Type B pancreatic cell (in vitro differentiated cells): ENCODE measurements around the gene LRCH1. TPM values are rescaled to one million over a fixed set of nuclear protein-coding genes. Genes with fewer than 3 reads are reported as not detected.

Experiments
- DNase-seq: peaks from one replicate; pipeline ENCODE4 v3.0.0; 2021; ENCODE audit warnings: mixed read lengths; ENCODE audit not compliant: unreplicated experiment; ENCODE audit errors: extremely low spot score
- H3K27ac Mint-ChIP-seq: 2 replicates; pipeline ENCODE4 v1.8.0; 2021; ENCODE audit warnings: mild to moderate bottlenecking, mixed read lengths
- H3K27me3 Mint-ChIP-seq: 2 replicates; pipeline ENCODE4 v1.8.0; 2021; ENCODE audit warnings: mixed read lengths
- H3K36me3 Mint-ChIP-seq: 2 replicates; pipeline ENCODE4 v1.8.0; 2021; ENCODE audit warnings: mixed read lengths
- H3K4me1 Mint-ChIP-seq: one replicate; pipeline ENCODE4 v1.8.0; 2021; ENCODE audit warnings: mixed read lengths; ENCODE audit not compliant: unreplicated experiment
- H3K4me3 Mint-ChIP-seq: 2 replicates; pipeline ENCODE4 v1.8.0; 2021; ENCODE audit warnings: mild to moderate bottlenecking, mixed read lengths
- H3K9me3 Mint-ChIP-seq: 2 replicates; pipeline ENCODE4 v1.8.0; 2021; ENCODE audit warnings: mixed read lengths
- CTCF ChIP-seq: fragments of 200-600 bp; sonication (generic); conservative IDR thresholded peaks from 2 replicates; pipeline ENCODE4 v1.5.0; 2021; ENCODE audit warnings: antibody characterized with exemption, mild to moderate bottlenecking
- long read RNA-seq: library from polyadenylated mRNA; unstranded; transcript quantifications from one replicate; pipeline ENCODE4 v2.0.0, GENCODE V29; 2020
- total RNA-seq: library from RNA; stranded (reverse); gene quantifications from 2 replicates; pipeline ENCODE4 v1.2.1, GENCODE V29; 2021; ENCODE audit warnings: low replicate concordance

The LRCH1 gene
- total RNA-seq = 17.4 and 23.0 TPM in 2 replicates
- long read RNA-seq, full-length matches to known transcripts = 1 of 18 reads
- long read RNA-seq, partial matches to known transcripts = 12 of 18 reads
- long read RNA-seq, other reads (novel, unspliced or antisense) = 5 of 18 reads

GRCh38 chr13:46552889-46553520 is at the start of gene LRCH1:
Gene LRCH1, plus strand, starts transcription at chr13:46553170. Its CDS starts 227 bp downstream, at chr13:46553397.
- TF ChIP-seq CTCF = no peak
- DNase-seq = peak; percentile 89
- Mint-ChIP-seq H3K36me3 (no peaks in the 10 kb centered on the region), H3K27me3 (peaks cover 6% of the 10 kb centered on the region), H3K27ac (peak within 1 kb of the TSS; percentile 82), H3K4me1 (peaks cover 39% of the 10 kb centered on the region), H3K4me3 (peak within 1 kb of the TSS; percentile 97), H3K9me3 (no peaks in the 10 kb centered on the region)

GRCh38 chr13:46504036-46504435 is 48.9 kb upstream of the LRCH1 start:
- Mint-ChIP-seq H3K27ac (no peak overlapping the region), H3K36me3 (no peaks in the 10 kb centered on the region), H3K4me3 (no peak overlapping the region), H3K9me3 (no peaks in the 10 kb centered on the region), H3K4me1 (no peaks in the 10 kb centered on the region), H3K27me3 (no peaks in the 10 kb centered on the region)
- DNase-seq = no peak
- TF ChIP-seq CTCF = no peak

GRCh38 chr13:46507981-46508380 is 45.0 kb upstream of the LRCH1 start:
- Mint-ChIP-seq H3K4me1 (no peaks in the 10 kb centered on the region), H3K36me3 (no peaks in the 10 kb centered on the region), H3K27ac (no peak overlapping the region), H3K9me3 (no peaks in the 10 kb centered on the region), H3K27me3 (no peaks in the 10 kb centered on the region), H3K4me3 (no peak overlapping the region)
- no peak for DNase-seq
- no peak for TF ChIP-seq CTCF

- Mint-ChIP-seq H3K27me3 (no peaks in the 10 kb centered on the region), H3K4me3 (no peak overlapping the region), H3K9me3 (no peaks in the 10 kb centered on the region), H3K4me1 (no peaks in the 10 kb centered on the region), H3K27ac (no peak overlapping the region), H3K36me3 (no peaks in the 10 kb centered on the region)
- no peak for TF ChIP-seq CTCF
- no peak for DNase-seq
Measured at GRCh38 chr13:46509981-46510380, 43.0 kb upstream of the LRCH1 start.

DNA sequence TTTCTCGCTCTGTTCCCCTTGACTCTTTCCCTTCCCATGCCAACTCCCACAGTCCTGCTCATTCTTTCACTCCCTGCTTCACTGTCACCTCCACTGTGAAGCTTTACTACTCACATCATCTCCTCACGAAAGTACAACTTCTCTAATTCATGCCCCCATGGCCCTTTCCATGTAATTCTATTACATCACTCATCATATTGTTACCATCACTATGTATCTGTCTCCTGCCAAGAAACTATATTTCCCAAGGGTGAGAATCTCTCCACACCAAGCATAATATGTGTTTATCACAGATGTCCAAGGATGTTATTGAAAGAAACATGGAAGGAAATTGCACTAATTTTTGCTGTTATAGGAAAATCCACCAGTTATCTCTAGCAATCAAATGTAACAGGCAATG is 37.2 kb upstream of the LRCH1 start:
- DNase-seq = no peak
- H3K27me3 Mint-ChIP-seq = no peaks in the 10 kb centered on the region
- H3K27ac Mint-ChIP-seq = no peak overlapping the region

More for the DNA sequence above, 37.2 kb upstream of the LRCH1 start:
- TF ChIP-seq CTCF = no peak
- H3K4me1 Mint-ChIP-seq = peaks cover 25% of the 10 kb centered on the region
- H3K9me3 Mint-ChIP-seq = peaks cover 5% of the 10 kb centered on the region
- peaks cover 4% of the 10 kb centered on the region for H3K36me3 Mint-ChIP-seq
- H3K4me3 Mint-ChIP-seq = no peak overlapping the region
